ENCODE data around the gene DDIT4.

Gene DDIT4

GRCh38 chr10:72319416-72320254 lies 45.9 kb downstream of the DDIT4 start:
- no peak for DNase-seq

GRCh38 chr10:72320676-72321247 lies 47.0 kb downstream of the DDIT4 start:
- DNase-seq = no peak

GRCh38 chr10:72321248-72322029 lies 47.7 kb downstream of the DDIT4 start:
- DNase-seq = no peak

- DNase-seq = no peak
These were observed 48.2 kb downstream of the DDIT4 start for GRCh38 chr10:72322030-72322279.

- no peak for DNase-seq
These were observed 48.7 kb downstream of the DDIT4 start for GRCh38 chr10:72322280-72323058.

GRCh38 chr10:72323108-72323749 lies 49.5 kb downstream of the DDIT4 start:
- no peak for DNase-seq

GRCh38 chr10:72323771-72324191 lies 50.1 kb downstream of the DDIT4 start:
- no peak for DNase-seq

All from NCI-H1048 (cell line).